GM23338 (cell line): Measurements from ENCODE around the gene TMEM123. TPM values are rescaled to one million over a fixed set of nuclear protein-coding genes. Genes with fewer than 3 reads are reported as not detected.

Source experiments
- ATAC-seq: fragments of 200-7000 bp; cut with Tn5 transposase; 3 replicates; pipeline ENCODE4 v1.9.1; 2020
- DNase-seq: peaks from one replicate; pipeline ENCODE4 v3.0.0-alpha.2; 2015; ENCODE audit warnings: low spot score
- H2AFZ ChIP-seq: fragments of 200-600 bp; sonication (generic); 2 replicates; pipeline ENCODE4 v1.8.0; 2016; ENCODE audit warnings: antibody characterized with exemption, mild to moderate bottlenecking, moderate library complexity
- H3F3A ChIP-seq: fragments of 200-600 bp; sonication (generic); replicated peaks from 2 replicates; pipeline ENCODE4 v1.8.0; 2017; ENCODE audit warnings: antibody characterized with exemption, mixed run types, low read depth
- H3K27ac ChIP-seq: fragments of 200-600 bp; sonication (generic); 2 replicates; pipeline ENCODE4 v1.6.1; 2016; ENCODE audit warnings: low read depth
- H3K27me3 ChIP-seq: fragments of 200-600 bp; sonication (generic); 2 replicates; pipeline ENCODE4 v1.8.0; 2016; ENCODE audit warnings: mild to moderate bottlenecking, mixed run types, moderate library complexity; ENCODE audit not compliant: insufficient read depth
- H3K36me3 ChIP-seq: fragments of 200-600 bp; sonication (generic); 2 replicates; pipeline ENCODE4 v1.8.0; 2016; ENCODE audit warnings: mild to moderate bottlenecking; ENCODE audit not compliant: insufficient read depth
- H3K4me1 ChIP-seq: fragments of 200-600 bp; sonication (generic); 2 replicates; pipeline ENCODE4 v1.8.0; 2016; ENCODE audit warnings: mild to moderate bottlenecking, moderate library complexity; ENCODE audit not compliant: insufficient read depth
- H3K4me2 ChIP-seq: fragments of 200-600 bp; sonication (generic); 2 replicates; pipeline ENCODE4 v1.7.1; 2017; ENCODE audit warnings: mixed run types
- H3K4me3 ChIP-seq: fragments of 200-600 bp; sonication (generic); 2 replicates; pipeline ENCODE4 v1.6.1; 2016; ENCODE audit warnings: mixed run types
- H3K79me2 ChIP-seq: fragments of 200-600 bp; sonication (generic); replicated peaks from 2 replicates; pipeline ENCODE4 v1.8.0; 2017; ENCODE audit warnings: mild to moderate bottlenecking; ENCODE audit not compliant: insufficient read depth
- H3K9me2 ChIP-seq: fragments of 200-600 bp; sonication (generic); 2 replicates; pipeline ENCODE4 v1.8.0; 2017; ENCODE audit not compliant: insufficient read depth
- H4K20me1 ChIP-seq: fragments of 200-600 bp; sonication (generic); replicated peaks from 2 replicates; pipeline ENCODE4 v1.8.0; 2017; ENCODE audit warnings: mild to moderate bottlenecking; ENCODE audit not compliant: insufficient read depth
- H3K27ac Mint-ChIP-seq: 2 replicates; pipeline ENCODE4 v1.8.0; 2020; ENCODE audit warnings: inconsistent platforms, mild to moderate bottlenecking, moderate library complexity, mixed read lengths
- H3K27me3 Mint-ChIP-seq: 3 replicates; pipeline ENCODE4 v1.8.0; 2022; ENCODE audit warnings: low read depth, mild to moderate bottlenecking, moderate library complexity, mixed read lengths, inconsistent platforms; ENCODE audit not compliant: insufficient read depth, poor library complexity
- H3K36me3 Mint-ChIP-seq: 3 replicates; pipeline ENCODE4 v1.8.0; 2021; ENCODE audit warnings: low read depth, mild to moderate bottlenecking, inconsistent platforms, moderate library complexity, mixed read lengths
- H3K4me1 Mint-ChIP-seq: 3 replicates; pipeline ENCODE4 v1.8.0; 2020; ENCODE audit warnings: mild to moderate bottlenecking, inconsistent platforms, mixed read lengths
- H3K4me3 Mint-ChIP-seq: 3 replicates; pipeline ENCODE4 v1.8.0; 2021; ENCODE audit warnings: moderate library complexity, mild to moderate bottlenecking, inconsistent platforms, mixed read lengths
- H3K9me3 Mint-ChIP-seq: 3 replicates; pipeline ENCODE4 v1.8.0; 2020; ENCODE audit warnings: moderate library complexity, mild to moderate bottlenecking, inconsistent platforms, mixed read lengths
- CREB1 ChIP-seq: fragments of 250-450 bp; sonication (Bioruptor Pico); IDR thresholded peaks from 2 replicates; pipeline ENCODE4 v1.5.0; 2020; ENCODE audit warnings: low read depth, mild to moderate bottlenecking, moderate library complexity
- CTCF ChIP-seq, 2 experiments: fragments of 200-600 bp in 1 of 2; sonication (generic) in 1 of 2; conservative IDR thresholded peaks; 2 replicates each; pipeline versions ENCODE4 v1.5.1 to v1.6.1; 2016 to 2017; ENCODE audit warnings: antibody characterized with exemption in 2 of 2, low read depth in 2 of 2, mild to moderate bottlenecking in 2 of 2, moderate library complexity in 1 of 2
- ETS1 ChIP-seq: IDR thresholded peaks from 2 replicates; pipeline ENCODE4 v1.6.1; 2016; ENCODE audit warnings: antibody characterized with exemption
- EZH2 ChIP-seq: fragments of 200-600 bp; sonication (generic); IDR thresholded peaks from one replicate; pipeline ENCODE4 v1.8.0; 2017; ENCODE audit warnings: antibody characterized with exemption, mild to moderate bottlenecking, low read depth; ENCODE audit not compliant: unreplicated experiment
- EZH2phosphoT487 ChIP-seq: fragments of 200-600 bp; sonication (generic); IDR thresholded peaks from one replicate; pipeline ENCODE4 v1.8.1; 2018; ENCODE audit warnings: antibody characterized with exemption; ENCODE audit not compliant: unreplicated experiment
- JUNB ChIP-seq: IDR thresholded peaks from one replicate; pipeline ENCODE4 v1.6.1; 2016; ENCODE audit warnings: antibody characterized with exemption; ENCODE audit not compliant: unreplicated experiment
- NANOG ChIP-seq: IDR thresholded peaks from 2 replicates; pipeline ENCODE4 v1.6.1; 2016; ENCODE audit warnings: antibody characterized with exemption, borderline replicate concordance
- POLR2AphosphoS5 ChIP-seq: IDR thresholded peaks from 2 replicates; pipeline ENCODE4 v1.6.1; 2016; ENCODE audit warnings: antibody characterized with exemption, low read depth
- REST ChIP-seq: IDR thresholded peaks from one replicate; pipeline ENCODE4 v1.6.1; 2018; ENCODE audit warnings: antibody characterized with exemption; ENCODE audit not compliant: unreplicated experiment
- STAT1 ChIP-seq: IDR thresholded peaks from one replicate; pipeline ENCODE4 v1.6.1; 2016; ENCODE audit warnings: antibody characterized with exemption; ENCODE audit not compliant: unreplicated experiment
- ZNF114 ChIP-seq: fragments of 250-450 bp; sonication (Bioruptor Pico); IDR thresholded peaks from 2 replicates; pipeline ENCODE4 v1.5.0; 2020; ENCODE audit warnings: mild to moderate bottlenecking, moderate library complexity
- ZNF331 ChIP-seq: fragments of 250-450 bp; sonication (Bioruptor Pico); IDR thresholded peaks from 2 replicates; pipeline ENCODE4 v1.5.0; 2020; ENCODE audit warnings: low read depth, mild to moderate bottlenecking, moderate library complexity
- ZNF462 ChIP-seq: fragments of 250-450 bp; sonication (Bioruptor Pico); IDR thresholded peaks from 2 replicates; pipeline ENCODE4 v1.5.0; 2020; ENCODE audit warnings: mild to moderate bottlenecking, moderate library complexity
- polyA plus RNA-seq: library from polyadenylated mRNA; unstranded; fragments of >200 nt; fragmentation: Nextera tagmentation; extraction: Ambion mirVana; gene quantifications from 2 replicates; pipeline ENCODE4 v1.2.1, GENCODE V29; 2016
- total RNA-seq: library from RNA; depleted of rRNA; stranded (reverse); fragments of >200 nt; shearing (Covaris generic); gene quantifications from 2 replicates; pipeline ENCODE4 v1.2.3, GENCODE V29; 2014

Gene TMEM123
- total and polyA plus RNA-seq, 2 experiments from 2014 or later, result 44.1 to 61.0 TPM

GRCh38 chr11:102462610-102463009, 10.0 kb upstream of the TMEM123 start:
- H3K36me3 Mint-ChIP-seq, result no peaks in the 10 kb centered on the region
- ATAC-seq, result no peak

More at GRCh38 chr11:102462610-102463009, 10.0 kb upstream of the TMEM123 start:
- H3K4me3 ChIP-seq, result no peak overlapping the region
- no peak overlapping the region for H2AFZ ChIP-seq
- H3F3A ChIP-seq, result no peaks in the 10 kb centered on the region
- Mint-ChIP-seq H3K27me3 (peaks cover 1% of the 10 kb centered on the region), H3K4me3 (no peak overlapping the region), H3K9me3 (no peaks in the 10 kb centered on the region), H3K27ac (no peak overlapping the region), H3K4me1 (peaks cover 2% of the 10 kb centered on the region; the same call in 1 of the 3 replicates)
- no peaks in the 10 kb centered on the region for H4K20me1 ChIP-seq
- H3K9me2 ChIP-seq, result no peaks in the 10 kb centered on the region
- H3K79me2 ChIP-seq, result no peaks in the 10 kb centered on the region
- TF ChIP-seq CREB1 (CRISPR knock-in tag), result no peak
- no peak for TF ChIP-seq CTCF (conservative IDR thresholded peaks at IDR 0.05; ENCODE audit: low read depth in 2 of 2)
- no peak for TF ChIP-seq ZNF114 (CRISPR knock-in tag)
- TF ChIP-seq NANOG, result no peak
- TF ChIP-seq REST, result no peak
- TF ChIP-seq ZNF331 (CRISPR knock-in tag), result no peak
- no peak for TF ChIP-seq EZH2phosphoT487
- no peak for TF ChIP-seq EZH2
- TF ChIP-seq ETS1, result no peak
- no peak for TF ChIP-seq ZNF462 (CRISPR knock-in tag)
- no peak for TF ChIP-seq POLR2AphosphoS5
- TF ChIP-seq STAT1, result no peak
- TF ChIP-seq JUNB, result no peak
- no peaks in the 10 kb centered on the region for H3K4me1 ChIP-seq
- no peaks in the 10 kb centered on the region for H3K27me3 ChIP-seq
- no peak for DNase-seq
- H3K27ac ChIP-seq, result no peak overlapping the region
- H3K4me2 ChIP-seq, result no peak overlapping the region
- no peaks in the 10 kb centered on the region for H3K36me3 ChIP-seq
